GM12878 (cell line): Measurements from ENCODE around the gene FRMD8. TPM values are rescaled to one million over a fixed set of nuclear protein-coding genes. Genes with fewer than 3 reads are reported as not detected.
A peak's percentile ranks its signal among the peaks of the same experiment; 100 is the strongest.

Source experiments
- BACH1 ChIP-seq: fragments of 450-650 bp; IDR thresholded peaks from 2 replicates; pipeline ENCODE4 v1.6.1; 2017; ENCODE audit warnings: mild to moderate bottlenecking, borderline replicate concordance
- ETV6 ChIP-seq, 2 experiments: fragments of 450-650 bp in 1 of 2; IDR thresholded peaks in 1 of 2; conservative IDR thresholded peaks in 1 of 2; 2 replicates each; pipeline ENCODE4 v1.6.1; 2014; ENCODE audit warnings: antibody characterized with exemption in 1 of 2, borderline replicate concordance in 1 of 2, low read depth in 1 of 2, mild to moderate bottlenecking in 1 of 2, moderate library complexity in 1 of 2
- HCFC1 ChIP-seq: fragments of 150-350 bp; IDR thresholded peaks from 2 replicates; pipeline ENCODE4 v1.6.1; 2014; ENCODE audit warnings: low read length
- IKZF2 ChIP-seq, 2 experiments: fragments of 450-650 bp; IDR thresholded peaks; 2 replicates each; pipeline ENCODE4 v1.6.1; 2017; ENCODE audit warnings: mild to moderate bottlenecking in 2 of 2, moderate library complexity in 2 of 2
- PAX5 ChIP-seq: IDR thresholded peaks from 2 replicates; pipeline ENCODE4 v1.6.1; 2011; ENCODE audit warnings: low read depth, low read length, borderline replicate concordance
- PML ChIP-seq: IDR thresholded peaks from 2 replicates; pipeline ENCODE4 v1.6.1; 2012; ENCODE audit warnings: low read length, inconsistent platforms
- POLR2AphosphoS5 ChIP-seq: IDR thresholded peaks from 2 replicates; pipeline ENCODE4 v1.6.1; 2011; ENCODE audit warnings: mild to moderate bottlenecking, low read length, inconsistent platforms
- RAD51 ChIP-seq: fragments of 450-650 bp; IDR thresholded peaks from 2 replicates; pipeline ENCODE4 v1.6.1; 2016; ENCODE audit warnings: moderate library complexity, mild to moderate bottlenecking, inconsistent platforms
- SMC3 ChIP-seq: IDR thresholded peaks from 2 replicates; pipeline ENCODE4 v1.6.1; 2011; ENCODE audit warnings: low read length, improper control_type of control experiment, borderline replicate concordance
- STAT1 ChIP-seq: fragments of 450-650 bp; conservative IDR thresholded peaks from 2 replicates; pipeline ENCODE4 v1.6.1; 2014; ENCODE audit warnings: antibody characterized with exemption, mild to moderate bottlenecking
- SUZ12 ChIP-seq: fragments of 200-600 bp; sonication (generic); IDR thresholded peaks from one replicate; pipeline ENCODE4 v1.6.1; 2018; ENCODE audit warnings: antibody characterized with exemption, mild to moderate bottlenecking; ENCODE audit not compliant: unreplicated experiment
- TCF3 ChIP-seq: IDR thresholded peaks from 2 replicates; pipeline ENCODE4 v1.6.1; 2012; ENCODE audit warnings: low read depth, mild to moderate bottlenecking, low read length, borderline replicate concordance; ENCODE audit not compliant: insufficient read depth
- TCF7 ChIP-seq: IDR thresholded peaks from 2 replicates; pipeline ENCODE4 v1.6.1; 2014; ENCODE audit warnings: antibody characterized with exemption, borderline replicate concordance
- WRNIP1 ChIP-seq: IDR thresholded peaks from 2 replicates; pipeline ENCODE4 v1.6.1; 2011; ENCODE audit warnings: low read depth, low read length, improper control_type of control experiment, borderline replicate concordance
- polyA plus RNA-seq, 11 experiments: library from polyadenylated mRNA; depleted of rRNA in 4 of 11; unstranded in 6 of 11; stranded (reverse) in 5 of 11; fragments of >200 nt; fragmentation: Nextera tagmentation in 4 of 11; fragmentation: Illumina TruSeq in 1 of 11; extraction: Ambion mirVana in 4 of 11; extraction: Trizol in 1 of 11; gene quantifications; 1 replicate in 1 of 11; 2 replicates in 10 of 11; pipeline versions ENCODE4 v1.2.1 to v1.2.3, GENCODE V29; 2011 to 2016; ENCODE audit warnings: inconsistent platforms in 2 of 11, missing spikeins in 2 of 11, low read depth in 1 of 11
- total RNA-seq, 4 experiments: library from RNA; depleted of rRNA in 3 of 4; stranded (reverse); fragments of >200 nt in 3 of 4; fragmentation: Illumina TruSeq in 1 of 4; extraction: Trizol in 1 of 4; gene quantifications; 2 replicates each; pipeline versions ENCODE4 v1.2.1 to v1.2.3, GENCODE V29; 2013 to 2021
- TF ChIP-seq, protein P1 (sequence below): fragments of 450-650 bp; IDR thresholded peaks from 2 replicates; pipeline ENCODE4 v1.6.1; 2017; ENCODE audit warnings: antibody characterized with exemption, mild to moderate bottlenecking, moderate library complexity
- TF ChIP-seq, protein P2 (sequence below): fragments of 450-650 bp; IDR thresholded peaks from 2 replicates; pipeline ENCODE4 v1.6.1; 2016; ENCODE audit warnings: mild to moderate bottlenecking
- TF ChIP-seq, protein P3 (sequence below): fragments of 450-650 bp; formaldehyde crosslinking; IDR thresholded peaks from 2 replicates; pipeline ENCODE4 v1.4.0; 2022; ENCODE audit warnings: mild to moderate bottlenecking, moderate library complexity
- TF ChIP-seq, protein P4 (sequence below): fragments of 450-650 bp; IDR thresholded peaks from 2 replicates; pipeline ENCODE4 v1.6.1; 2017; ENCODE audit warnings: mild to moderate bottlenecking, moderate library complexity

Gene FRMD8
- total and polyA plus RNA-seq, 10 of the 15 experiments (the other 5 are each of a cell fraction or from before 2014, with no cell fraction given), result 8.3 to 69.4 (median 28.0) TPM

DNA sequence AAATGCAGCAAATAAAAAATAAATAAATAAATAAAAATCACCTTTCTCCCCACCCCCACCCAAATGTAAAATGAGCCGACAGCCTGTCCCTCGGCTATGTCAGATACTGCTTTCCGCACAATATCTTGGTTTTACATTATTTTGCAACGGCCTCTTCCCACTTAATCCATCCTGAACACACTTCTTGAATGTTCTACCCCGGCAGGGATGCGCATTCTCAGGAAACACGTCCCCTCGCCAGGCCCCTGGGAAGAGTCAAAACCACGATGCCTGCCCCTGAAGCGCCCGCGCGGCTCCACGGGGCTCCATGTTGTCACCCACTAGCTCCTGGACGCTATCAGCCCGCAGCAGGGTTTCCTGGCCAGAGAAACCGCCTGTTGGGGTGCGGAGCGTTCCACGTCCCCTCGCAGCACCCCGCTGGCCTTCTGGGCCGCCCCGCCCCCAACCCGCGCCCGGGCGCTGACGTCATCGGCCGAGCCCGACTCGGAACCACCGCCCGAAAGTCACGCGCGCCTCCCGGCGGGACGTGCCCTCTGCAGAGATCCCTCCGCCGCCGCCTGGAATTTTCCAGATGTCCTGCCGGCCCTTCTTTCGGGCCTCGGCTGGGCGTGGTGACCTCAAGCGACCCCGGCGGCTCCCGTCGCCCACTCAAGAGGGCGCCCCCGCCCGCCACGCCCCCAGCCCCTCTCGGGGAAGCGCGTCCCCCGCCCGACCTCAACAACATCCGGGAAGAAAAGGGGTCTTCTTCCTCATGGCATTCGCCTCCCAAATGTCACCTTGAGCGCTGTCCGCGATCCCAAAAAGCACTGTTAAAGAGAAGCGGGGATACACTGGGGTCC is 35.6 kb downstream of the FRMD8 start (continued):
- no peak for TF ChIP-seq SUZ12
- no peak for TF ChIP-seq PML
- TF ChIP-seq, protein P1, sequence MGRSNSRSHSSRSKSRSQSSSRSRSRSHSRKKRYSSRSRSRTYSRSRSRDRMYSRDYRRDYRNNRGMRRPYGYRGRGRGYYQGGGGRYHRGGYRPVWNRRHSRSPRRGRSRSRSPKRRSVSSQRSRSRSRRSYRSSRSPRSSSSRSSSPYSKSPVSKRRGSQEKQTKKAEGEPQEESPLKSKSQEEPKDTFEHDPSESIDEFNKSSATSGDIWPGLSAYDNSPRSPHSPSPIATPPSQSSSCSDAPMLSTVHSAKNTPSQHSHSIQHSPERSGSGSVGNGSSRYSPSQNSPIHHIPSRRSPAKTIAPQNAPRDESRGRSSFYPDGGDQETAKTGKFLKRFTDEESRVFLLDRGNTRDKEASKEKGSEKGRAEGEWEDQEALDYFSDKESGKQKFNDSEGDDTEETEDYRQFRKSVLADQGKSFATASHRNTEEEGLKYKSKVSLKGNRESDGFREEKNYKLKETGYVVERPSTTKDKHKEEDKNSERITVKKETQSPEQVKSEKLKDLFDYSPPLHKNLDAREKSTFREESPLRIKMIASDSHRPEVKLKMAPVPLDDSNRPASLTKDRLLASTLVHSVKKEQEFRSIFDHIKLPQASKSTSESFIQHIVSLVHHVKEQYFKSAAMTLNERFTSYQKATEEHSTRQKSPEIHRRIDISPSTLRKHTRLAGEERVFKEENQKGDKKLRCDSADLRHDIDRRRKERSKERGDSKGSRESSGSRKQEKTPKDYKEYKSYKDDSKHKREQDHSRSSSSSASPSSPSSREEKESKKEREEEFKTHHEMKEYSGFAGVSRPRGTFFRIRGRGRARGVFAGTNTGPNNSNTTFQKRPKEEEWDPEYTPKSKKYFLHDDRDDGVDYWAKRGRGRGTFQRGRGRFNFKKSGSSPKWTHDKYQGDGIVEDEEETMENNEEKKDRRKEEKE, result no peak
- TF ChIP-seq, protein P2, sequence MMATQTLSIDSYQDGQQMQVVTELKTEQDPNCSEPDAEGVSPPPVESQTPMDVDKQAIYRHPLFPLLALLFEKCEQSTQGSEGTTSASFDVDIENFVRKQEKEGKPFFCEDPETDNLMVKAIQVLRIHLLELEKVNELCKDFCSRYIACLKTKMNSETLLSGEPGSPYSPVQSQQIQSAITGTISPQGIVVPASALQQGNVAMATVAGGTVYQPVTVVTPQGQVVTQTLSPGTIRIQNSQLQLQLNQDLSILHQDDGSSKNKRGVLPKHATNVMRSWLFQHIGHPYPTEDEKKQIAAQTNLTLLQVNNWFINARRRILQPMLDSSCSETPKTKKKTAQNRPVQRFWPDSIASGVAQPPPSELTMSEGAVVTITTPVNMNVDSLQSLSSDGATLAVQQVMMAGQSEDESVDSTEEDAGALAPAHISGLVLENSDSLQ, result 0 out of 2 replicates have a peak, but pooled peaks have one; percentile 4
- TF ChIP-seq, protein P3, sequence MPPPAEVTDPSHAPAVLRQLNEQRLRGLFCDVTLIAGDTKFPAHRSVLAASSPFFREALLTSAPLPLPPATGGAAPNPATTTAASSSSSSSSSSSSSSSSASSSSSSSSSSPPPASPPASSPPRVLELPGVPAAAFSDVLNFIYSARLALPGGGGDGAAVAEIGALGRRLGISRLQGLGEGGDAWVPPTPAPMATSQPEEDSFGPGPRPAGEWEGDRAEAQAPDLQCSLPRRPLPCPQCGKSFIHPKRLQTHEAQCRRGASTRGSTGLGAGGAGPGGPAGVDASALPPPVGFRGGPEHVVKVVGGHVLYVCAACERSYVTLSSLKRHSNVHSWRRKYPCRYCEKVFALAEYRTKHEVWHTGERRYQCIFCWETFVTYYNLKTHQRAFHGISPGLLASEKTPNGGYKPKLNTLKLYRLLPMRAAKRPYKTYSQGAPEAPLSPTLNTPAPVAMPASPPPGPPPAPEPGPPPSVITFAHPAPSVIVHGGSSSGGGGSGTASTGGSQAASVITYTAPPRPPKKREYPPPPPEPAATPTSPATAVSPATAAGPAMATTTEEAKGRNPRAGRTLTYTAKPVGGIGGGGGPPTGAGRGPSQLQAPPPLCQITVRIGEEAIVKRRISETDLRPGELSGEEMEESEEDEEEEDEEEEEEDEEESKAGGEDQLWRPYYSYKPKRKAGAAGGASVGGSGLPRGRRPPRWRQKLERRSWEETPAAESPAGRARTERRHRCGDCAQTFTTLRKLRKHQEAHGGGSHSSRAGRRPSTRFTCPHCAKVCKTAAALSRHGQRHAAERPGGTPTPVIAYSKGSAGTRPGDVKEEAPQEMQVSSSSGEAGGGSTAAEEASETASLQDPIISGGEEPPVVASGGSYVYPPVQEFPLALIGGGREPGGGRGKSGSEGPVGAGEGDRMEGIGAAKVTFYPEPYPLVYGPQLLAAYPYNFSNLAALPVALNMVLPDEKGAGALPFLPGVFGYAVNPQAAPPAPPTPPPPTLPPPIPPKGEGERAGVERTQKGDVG (CRISPR knock-in tag), result peak; percentile 72; the same call in 1 of the 2 replicates
- no peak for TF ChIP-seq HCFC1
- TF ChIP-seq TCF3, result peak; percentile 76; the same call in 1 of the 2 replicates
- TF ChIP-seq STAT1, result 0 out of 2 replicates have a peak, but pooled peaks have one; percentile 57
- TF ChIP-seq IKZF2 (IDR thresholded peaks at IDR 0.05), result peak; percentile 99
- TF ChIP-seq PAX5, result peak; percentile 54; the same call in 1 of the 2 replicates
- TF ChIP-seq RAD51, result no peak
- no peak; the same call in 1 of the 2 replicates for TF ChIP-seq WRNIP1
- 0 out of 2 replicates have a peak, but pooled peaks have one; percentile 9 for TF ChIP-seq POLR2AphosphoS5
- TF ChIP-seq TCF7, result no peak
- no peak for TF ChIP-seq ETV6 (conservative IDR thresholded peaks at IDR 0.05 in 1 of 2, IDR thresholded peaks at IDR 0.05 in 1 of 2; ENCODE audit: borderline replicate concordance in 1 of 2, low read depth in 1 of 2)
- TF ChIP-seq, protein P4, sequence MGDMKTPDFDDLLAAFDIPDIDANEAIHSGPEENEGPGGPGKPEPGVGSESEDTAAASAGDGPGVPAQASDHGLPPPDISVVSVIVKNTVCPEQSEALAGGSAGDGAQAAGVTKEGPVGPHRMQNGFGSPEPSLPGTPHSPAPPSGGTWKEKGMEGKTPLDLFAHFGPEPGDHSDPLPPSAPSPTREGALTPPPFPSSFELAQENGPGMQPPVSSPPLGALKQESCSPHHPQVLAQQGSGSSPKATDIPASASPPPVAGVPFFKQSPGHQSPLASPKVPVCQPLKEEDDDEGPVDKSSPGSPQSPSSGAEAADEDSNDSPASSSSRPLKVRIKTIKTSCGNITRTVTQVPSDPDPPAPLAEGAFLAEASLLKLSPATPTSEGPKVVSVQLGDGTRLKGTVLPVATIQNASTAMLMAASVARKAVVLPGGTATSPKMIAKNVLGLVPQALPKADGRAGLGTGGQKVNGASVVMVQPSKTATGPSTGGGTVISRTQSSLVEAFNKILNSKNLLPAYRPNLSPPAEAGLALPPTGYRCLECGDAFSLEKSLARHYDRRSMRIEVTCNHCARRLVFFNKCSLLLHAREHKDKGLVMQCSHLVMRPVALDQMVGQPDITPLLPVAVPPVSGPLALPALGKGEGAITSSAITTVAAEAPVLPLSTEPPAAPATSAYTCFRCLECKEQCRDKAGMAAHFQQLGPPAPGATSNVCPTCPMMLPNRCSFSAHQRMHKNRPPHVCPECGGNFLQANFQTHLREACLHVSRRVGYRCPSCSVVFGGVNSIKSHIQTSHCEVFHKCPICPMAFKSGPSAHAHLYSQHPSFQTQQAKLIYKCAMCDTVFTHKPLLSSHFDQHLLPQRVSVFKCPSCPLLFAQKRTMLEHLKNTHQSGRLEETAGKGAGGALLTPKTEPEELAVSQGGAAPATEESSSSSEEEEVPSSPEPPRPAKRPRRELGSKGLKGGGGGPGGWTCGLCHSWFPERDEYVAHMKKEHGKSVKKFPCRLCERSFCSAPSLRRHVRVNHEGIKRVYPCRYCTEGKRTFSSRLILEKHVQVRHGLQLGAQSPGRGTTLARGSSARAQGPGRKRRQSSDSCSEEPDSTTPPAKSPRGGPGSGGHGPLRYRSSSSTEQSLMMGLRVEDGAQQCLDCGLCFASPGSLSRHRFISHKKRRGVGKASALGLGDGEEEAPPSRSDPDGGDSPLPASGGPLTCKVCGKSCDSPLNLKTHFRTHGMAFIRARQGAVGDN, result peak; percentile 57
- TF ChIP-seq SMC3, result no peak
- peak; percentile 89 for TF ChIP-seq BACH1
